GM18505 (cell line): Measurements from ENCODE around the gene GALNT14.
"Not testable (repeated sequence)": the region's sequence is repeated elsewhere in the genome, so short reads cannot be mapped to it uniquely, and the experiment has no call there.

Experiments used
- ATAC-seq: cut with Tn5 transposase; IDR thresholded peaks from one replicate; pipeline ENCODE4 v1.9.1; 2021; ENCODE audit not compliant: unreplicated experiment
- POLR2A ChIP-seq: IDR thresholded peaks from 4 replicates; pipeline ENCODE4 v1.6.1; 2011; ENCODE audit warnings: borderline replicate concordance; ENCODE audit not compliant: insufficient read depth, insufficient read length; ENCODE audit errors: extremely low read depth

Gene GALNT14

GRCh38 chr2:31138037-31138962 is at the start of gene GALNT14:
GALNT14 (minus strand) TSS chr2:31138440; CDS start chr2:31138086, 354 bp downstream.
- no peak for TF ChIP-seq POLR2A
- ATAC-seq: no peak

GRCh38 chr2:31187166-31187565 is 48.9 kb upstream of the GALNT14 start:
- TF ChIP-seq POLR2A: no peak
- no peak for ATAC-seq

- not testable (repeated sequence) for ATAC-seq
Observed at GRCh38 chr2:31183973-31184372, 45.7 kb upstream of the GALNT14 start.

GRCh38 chr2:31176742-31177141 is 38.5 kb upstream of the GALNT14 start:
- TF ChIP-seq POLR2A: no peak
- ATAC-seq: no peak

GRCh38 chr2:31171142-31171541 is 32.9 kb upstream of the GALNT14 start:
- ATAC-seq: no peak
- TF ChIP-seq POLR2A: no peak

GRCh38 chr2:31170071-31170698 is 31.9 kb upstream of the GALNT14 start:
- TF ChIP-seq POLR2A: no peak
- ATAC-seq: no peak

GRCh38 chr2:31168291-31168690 is 30.1 kb upstream of the GALNT14 start:
- ATAC-seq: no peak
- TF ChIP-seq POLR2A: no peak

GRCh38 chr2:31166925-31167324 is 28.7 kb upstream of the GALNT14 start:
- ATAC-seq: no peak
- TF ChIP-seq POLR2A: no peak

- no peak for TF ChIP-seq POLR2A
Observed at GRCh38 chr2:31163011-31163539, 24.8 kb upstream of the GALNT14 start.

GRCh38 chr2:31161637-31162036 is 23.4 kb upstream of the GALNT14 start:
- ATAC-seq: no peak
- no peak for TF ChIP-seq POLR2A

More at GRCh38 chr2:31163011-31163539, 24.8 kb upstream of the GALNT14 start:
- ATAC-seq: no peak

GRCh38 chr2:31151501-31151900 is 13.3 kb upstream of the GALNT14 start:
- no peak for TF ChIP-seq POLR2A
- ATAC-seq: no peak

- TF ChIP-seq POLR2A: no peak
- ATAC-seq: no peak
Observed at GRCh38 chr2:31150120-31150670, 12.0 kb upstream of the GALNT14 start.

- TF ChIP-seq POLR2A: no peak
- ATAC-seq: no peak
Observed at GRCh38 chr2:31148514-31148913, 10.3 kb upstream of the GALNT14 start.
